Measurements from ENCODE around the gene RNF130. TPM values are rescaled to one million over a fixed set of nuclear protein-coding genes. Genes with fewer than 3 reads are reported as not detected.

Gene RNF130
- total and polyA plus RNA-seq, 4 donors = 24.9 to 93.1 (median 51.4) TPM

GRCh38 chr5:179998485-179998884 is 73.1 kb downstream of the RNF130 start:
- TF ChIP-seq GABPA (IDR thresholded peaks at IDR 0.05 in 1 of 2, conservative IDR thresholded peaks at IDR 0.05 in 1 of 2) (no peak), HNF4A (conservative IDR thresholded peaks at IDR 0.05) (no peak), REST (IDR thresholded peaks at IDR 0.05) (no peak), EGR1 (IDR thresholded peaks at IDR 0.05; ENCODE audit: low read depth in 2 of 2) (no peak), TAF1 (conservative IDR thresholded peaks at IDR 0.05) (no peak), FOXA1 (IDR thresholded peaks at IDR 0.05) (no peak), YY1 (IDR thresholded peaks at IDR 0.05) (no peak), SP1 (IDR thresholded peaks at IDR 0.05) (no peak), NR2F2 (IDR thresholded peaks at IDR 0.05) (no peak), CTCF (IDR thresholded peaks at IDR 0.05; ENCODE audit: low read depth, low read length, missing input control) (no peak), RXRA (IDR thresholded peaks at IDR 0.05) (no peak), HNF4G (IDR thresholded peaks at IDR 0.05) (no peak), JUND (IDR thresholded peaks at IDR 0.05) (no peak), ZBTB33 (IDR thresholded peaks at IDR 0.05) (no peak), FOXA2 (IDR thresholded peaks at IDR 0.05) (no peak)
- TF ChIP-seq, protein P1, sequence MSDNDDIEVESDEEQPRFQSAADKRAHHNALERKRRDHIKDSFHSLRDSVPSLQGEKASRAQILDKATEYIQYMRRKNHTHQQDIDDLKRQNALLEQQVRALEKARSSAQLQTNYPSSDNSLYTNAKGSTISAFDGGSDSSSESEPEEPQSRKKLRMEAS (IDR thresholded peaks at IDR 0.05) = no peak
- TF ChIP-seq, protein P2, sequence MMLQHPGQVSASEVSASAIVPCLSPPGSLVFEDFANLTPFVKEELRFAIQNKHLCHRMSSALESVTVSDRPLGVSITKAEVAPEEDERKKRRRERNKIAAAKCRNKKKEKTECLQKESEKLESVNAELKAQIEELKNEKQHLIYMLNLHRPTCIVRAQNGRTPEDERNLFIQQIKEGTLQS (IDR thresholded peaks at IDR 0.05) = no peak
- H3K27me3 ChIP-seq (ENCODE audit: control insufficient read depth in 4 of 4, insufficient read depth in 4 of 4, low read length in 3 of 4) = no peaks in the 10 kb centered on the region
- no peaks in the 10 kb centered on the region for H3K4me1 ChIP-seq (ENCODE audit: control insufficient read depth in 4 of 4, insufficient read depth in 4 of 4, low read length in 3 of 4)
- H3K9ac ChIP-seq (ENCODE audit: low read depth in 1 of 2, low read length in 2 of 2) = no peak overlapping the region
- WGBS = 93% methylated on average over 1 of the region's 1 CpG
- H3K27ac ChIP-seq (ENCODE audit: low read depth in 1 of 2, low read length in 2 of 2) = no peak overlapping the region
- H3K36me3 ChIP-seq (ENCODE audit: control insufficient read depth in 4 of 4, insufficient read depth in 3 of 4, low read depth in 1 of 4, low read length in 3 of 4) = peaks cover 0 to 14% (median 5%) of the 10 kb centered on the region in 4 donors
- DNase-seq (ENCODE audit: low spot score) = no peak
- H3K4me3 ChIP-seq (ENCODE audit: low read depth in 1 of 3, low read length in 3 of 3) = no peak overlapping the region
- peaks cover 0 to 3% (median 0%) of the 10 kb centered on the region in 4 donors for H3K9me3 ChIP-seq (ENCODE audit: control insufficient read depth in 4 of 4, low read length in 3 of 4)
